HG03064 (cell line): ENCODE results near the gene KRTAP5-4.
"Not testable (repeated sequence)": the region's sequence is repeated elsewhere in the genome, so short reads cannot be mapped to it uniquely, and the experiment has no call there.

Experiments
- ATAC-seq: cut with Tn5 transposase; IDR thresholded peaks from one replicate; pipeline ENCODE4 v1.9.1; 2021; ENCODE audit warnings: low read depth; ENCODE audit not compliant: unreplicated experiment

The KRTAP5-4 gene

GRCh38 chr11:1605923-1606322, 16.0 kb downstream of the KRTAP5-4 start:
- peak; percentile 79 for ATAC-seq

- no peak for ATAC-seq
These were observed 17.2 kb downstream of the KRTAP5-4 start for GRCh38 chr11:1604711-1605110.

GRCh38 chr11:1604181-1604580, 17.8 kb downstream of the KRTAP5-4 start:
- ATAC-seq, result no peak

- no peak for ATAC-seq
These were observed 18.3 kb downstream of the KRTAP5-4 start for GRCh38 chr11:1603629-1604028.

- not testable (repeated sequence) for ATAC-seq
These were observed 20.3 kb downstream of the KRTAP5-4 start for GRCh38 chr11:1601663-1602062.

GRCh38 chr11:1600626-1601025, 21.3 kb downstream of the KRTAP5-4 start:
- ATAC-seq, result no peak

GRCh38 chr11:1598816-1599215, 23.1 kb downstream of the KRTAP5-4 start:
- ATAC-seq, result no peak

GRCh38 chr11:1598406-1598805, 23.5 kb downstream of the KRTAP5-4 start:
- ATAC-seq, result not testable (repeated sequence)

GRCh38 chr11:1597994-1598380, 24.0 kb downstream of the KRTAP5-4 start, which contains the start of gene KRTAP5-2:
TSS of gene KRTAP5-2 (minus strand) at chr11:1598294. CDS start at chr11:1598250, 44 bp downstream.
- no peak for ATAC-seq

GRCh38 chr11:1597331-1597993, 24.5 kb downstream of the KRTAP5-4 start:
- ATAC-seq, result no peak

GRCh38 chr11:1596576-1597121, 25.3 kb downstream of the KRTAP5-4 start:
- not testable (repeated sequence) for ATAC-seq

- ATAC-seq, result not testable (repeated sequence)
These were observed 25.9 kb downstream of the KRTAP5-4 start for GRCh38 chr11:1595994-1596575.

- ATAC-seq, result no peak
These were observed 29.3 kb downstream of the KRTAP5-4 start for GRCh38 chr11:1592628-1593027.

- no peak for ATAC-seq
These were observed 31.9 kb downstream of the KRTAP5-4 start for GRCh38 chr11:1589996-1590395.

- not testable (repeated sequence) for ATAC-seq
These were observed 32.6 kb downstream of the KRTAP5-4 start for GRCh38 chr11:1589191-1589963.

- ATAC-seq, result no peak
These were observed 35.2 kb downstream of the KRTAP5-4 start for GRCh38 chr11:1586699-1587098.

GRCh38 chr11:1584661-1585370, 37.1 kb downstream of the KRTAP5-4 start, which contains the start of gene KRTAP5-1:
TSS of gene KRTAP5-1 (minus strand) at chr11:1585283. CDS start at chr11:1585249, 34 bp downstream.
- not testable (repeated sequence) for ATAC-seq

- ATAC-seq, result not testable (repeated sequence)
These were observed 39.0 kb downstream of the KRTAP5-4 start for GRCh38 chr11:1582909-1583308.

- ATAC-seq, result no peak
These were observed 40.0 kb downstream of the KRTAP5-4 start for GRCh38 chr11:1581976-1582375.

- no peak for ATAC-seq
These were observed 45.1 kb downstream of the KRTAP5-4 start for GRCh38 chr11:1576825-1577224.
